ENCODE data around the gene MAMLD1.

- TF ChIP-seq JUN (IDR thresholded peaks at IDR 0.05; ENCODE audit: low read depth, low read length) (no peak), POLR2AphosphoS5 (IDR thresholded peaks at IDR 0.05; ENCODE audit: low read depth, low read length) (no peak), POLR2A (IDR thresholded peaks at IDR 0.05; ENCODE audit: control extremely low read depth in 1 of 2, low read depth in 2 of 2, low read length in 2 of 2) (no peak), TCF12 (IDR thresholded peaks at IDR 0.05; ENCODE audit: low read depth, low read length) (no peak), CTCF (IDR thresholded peaks at IDR 0.05; ENCODE audit: control extremely low read depth in 1 of 3, insufficient read depth in 1 of 3, low read depth in 1 of 3, low read length in 3 of 3) (no peak), USF2 (IDR thresholded peaks at IDR 0.05; ENCODE audit: low read length) (no peak), SIN3A (conservative IDR thresholded peaks at IDR 0.05 in 1 of 2, IDR thresholded peaks at IDR 0.05 in 1 of 2; ENCODE audit: low read depth in 1 of 2, low read length in 2 of 2) (no peak)
These were observed 8.8 kb downstream of the MAMLD1 start for GRCh38 chrX:150371877-150372276.
